ENCODE results near the gene FAM222B.

The FAM222B gene

GRCh38 chr17:28714281-28714680 is 128.3 kb downstream of the FAM222B start:
- POLR2A ChIA-PET = interaction anchor here (3.7 kb wide), 1 partner anchor 12 kb away, joined by 38 read pairs; the partner anchor contains the start of genes NEK8 and TLCD1
- peaks cover 10 to 39% of the 10 kb centered on the region in 2 experiments; a peak in 2 of 3 replicates for H3K36me3 ChIP-seq (ENCODE audit: control insufficient read depth in 2 of 2, insufficient read depth in 1 of 2, low read length in 2 of 2)
- H3K4me3 ChIP-seq (ENCODE audit: low read depth, low read length) = no peak overlapping the region
- H3K4me1 ChIP-seq (ENCODE audit: control insufficient read depth, insufficient read depth, low read length) = peaks cover 15% of the 10 kb centered on the region
- CTCF ChIA-PET = no interaction called here
- no peak overlapping the region for H3K27ac ChIP-seq (ENCODE audit: extremely low read depth, low read depth, low read length)
- no peak for TF ChIP-seq ZNF341 (tag by site-specific recombination; IDR thresholded peaks at IDR 0.05; ENCODE audit: low read depth)
- no peak for TF ChIP-seq ZNF350 (tag by site-specific recombination; IDR thresholded peaks at IDR 0.05)
- TF ChIP-seq ZNF133 (tag by site-specific recombination; IDR thresholded peaks at IDR 0.05) = no peak
- no peak for TF ChIP-seq SCRT2 (tag by site-specific recombination; IDR thresholded peaks at IDR 0.05)
- no peak for TF ChIP-seq TCF7L2 (IDR thresholded peaks at IDR 0.05; ENCODE audit: borderline replicate concordance, low read depth, low read length)
- TF ChIP-seq ZNF529 (tag by site-specific recombination; IDR thresholded peaks at IDR 0.05; ENCODE audit: insufficient replicate concordance) = no peak
- TF ChIP-seq ZNF18 (tag by site-specific recombination; IDR thresholded peaks at IDR 0.05) = no peak
- no peak for TF ChIP-seq ZNF530 (tag by site-specific recombination; IDR thresholded peaks at IDR 0.05; ENCODE audit: low read depth)
- no peak for TF ChIP-seq ZEB2 (tag by site-specific recombination; IDR thresholded peaks at IDR 0.05)
- TF ChIP-seq ZNF623 (tag by site-specific recombination; IDR thresholded peaks at IDR 0.05) = peak; percentile 98
- no peak for TF ChIP-seq ZBTB44 (tag by site-specific recombination; IDR thresholded peaks at IDR 0.05)
- TF ChIP-seq ZNF37A (tag by site-specific recombination; IDR thresholded peaks at IDR 0.05) = no peak
- TF ChIP-seq HIC1 (tag by site-specific recombination; IDR thresholded peaks at IDR 0.05) = peak; percentile 58; the same call in 1 of the 2 replicates
- TF ChIP-seq ZNF394 (tag by site-specific recombination; IDR thresholded peaks at IDR 0.05; ENCODE audit: borderline replicate concordance) = no peak
- peak; percentile 68 for TF ChIP-seq FEZF1 (tag by site-specific recombination; IDR thresholded peaks at IDR 0.05)
- no peak for TF ChIP-seq INSM2 (tag by site-specific recombination; IDR thresholded peaks at IDR 0.05)
- peak; percentile 10; the same call in 1 of the 2 replicates for TF ChIP-seq CTCF (tag by site-specific recombination; IDR thresholded peaks at IDR 0.05)
- no peak for TF ChIP-seq HOXC10 (CRISPR knock-in tag; IDR thresholded peaks at IDR 0.05)
- no peak for TF ChIP-seq KLF16 (tag by site-specific recombination; IDR thresholded peaks at IDR 0.05)
- no peak for TF ChIP-seq ZNF416 (tag by site-specific recombination; IDR thresholded peaks at IDR 0.05)
- H3K9me3 ChIP-seq (ENCODE audit: control insufficient read depth, insufficient read depth, low read depth, low read length) = no peaks in the 10 kb centered on the region

All from HEK293 (cell line).